Body of pancreas (tissue), 4 donors: ENCODE data around the gene SHFL. TPM values are rescaled to one million over a fixed set of nuclear protein-coding genes. Genes with fewer than 3 reads are reported as not detected.
A peak's percentile ranks its signal among the peaks of the same experiment; 100 is the strongest.

ENCODE experiments used
- ATAC-seq: fragments of 150-250 bp; one replicate; pipeline ENCODE4 v1.9.1; 2016
- DNase-seq, 4 donors: peaks; one replicate each; pipeline ENCODE4 v3.0.0-alpha.2; 2019
- H3K27ac ChIP-seq, 4 donors: fragments of 200-600 bp; sonication (generic); 1 replicate in 3 of 4; 2 replicates in 1 of 4; pipeline versions ENCODE4 v1.5.1 to v1.6.1; 2016 to 2019; ENCODE audit warnings: mild to moderate bottlenecking in 1 of 4, mixed read lengths in 1 of 4, moderate library complexity in 1 of 4
- H3K27me3 ChIP-seq, 2 donors: fragments of 200-600 bp; sonication (generic); one replicate each; pipeline ENCODE4 v1.6.0; 2016; ENCODE audit warnings: mild to moderate bottlenecking in 1 of 2
- H3K36me3 ChIP-seq, 2 donors: fragments of 200-600 bp; sonication (generic); replicated peaks in 1 of 2; 2 replicates each; pipeline ENCODE4 v1.5.1; 2016; ENCODE audit warnings: low read depth in 2 of 2; ENCODE audit not compliant: insufficient read depth in 1 of 2
- H3K4me1 ChIP-seq: fragments of 200-600 bp; sonication (generic); one replicate; pipeline ENCODE4 v1.6.0; 2016
- H3K4me3 ChIP-seq, 2 donors: fragments of 200-600 bp; sonication (generic); 1 replicate in 1 of 2; 2 replicates in 1 of 2; pipeline ENCODE4 v1.5.1; 2016 to 2019
- H3K9me3 ChIP-seq, 3 donors: fragments of 200-600 bp; sonication (generic); 1 replicate in 2 of 3; 2 replicates in 1 of 3; pipeline ENCODE4 v1.5.1; 2016
- POLR2A ChIP-seq, 3 donors: fragments of 450-650 bp; IDR thresholded peaks; one replicate each; pipeline ENCODE4 v1.6.1; 2016; ENCODE audit warnings: antibody characterized with exemption in 3 of 3, mild to moderate bottlenecking in 2 of 3
- WGBS, 2 donors: methylation state at CpG; one replicate each; pipeline ENCODE4 v1.1.5; 2017; 5-methylcytosine and 5-hydroxymethylcytosine counted together
- intact Hi-C: fragments of 100-400 bp; cut with DNase I; formaldehyde crosslinking; loops from one replicate; pipeline ENCODE4 v1.15.1; 2023
- total RNA-seq, 2 donors: library from RNA; depleted of rRNA; stranded (reverse); fragments of >200 nt; gene quantifications; one replicate each; pipeline ENCODE4 v1.1.0, GENCODE V29; 2016
- TF ChIP-seq, protein P1 (sequence below), 7 experiments: fragments of 450-650 bp in 4 of 7; fragments of 200-600 bp in 3 of 7; sonication (generic) in 3 of 7; IDR thresholded peaks; one replicate each; pipeline ENCODE4 v1.5.1; 2016 to 2019; ENCODE audit warnings: antibody characterized with exemption in 7 of 7

Gene SHFL
- total RNA-seq, 2 donors from 2014 or later = 19.1 to 21.0 TPM

DNA sequence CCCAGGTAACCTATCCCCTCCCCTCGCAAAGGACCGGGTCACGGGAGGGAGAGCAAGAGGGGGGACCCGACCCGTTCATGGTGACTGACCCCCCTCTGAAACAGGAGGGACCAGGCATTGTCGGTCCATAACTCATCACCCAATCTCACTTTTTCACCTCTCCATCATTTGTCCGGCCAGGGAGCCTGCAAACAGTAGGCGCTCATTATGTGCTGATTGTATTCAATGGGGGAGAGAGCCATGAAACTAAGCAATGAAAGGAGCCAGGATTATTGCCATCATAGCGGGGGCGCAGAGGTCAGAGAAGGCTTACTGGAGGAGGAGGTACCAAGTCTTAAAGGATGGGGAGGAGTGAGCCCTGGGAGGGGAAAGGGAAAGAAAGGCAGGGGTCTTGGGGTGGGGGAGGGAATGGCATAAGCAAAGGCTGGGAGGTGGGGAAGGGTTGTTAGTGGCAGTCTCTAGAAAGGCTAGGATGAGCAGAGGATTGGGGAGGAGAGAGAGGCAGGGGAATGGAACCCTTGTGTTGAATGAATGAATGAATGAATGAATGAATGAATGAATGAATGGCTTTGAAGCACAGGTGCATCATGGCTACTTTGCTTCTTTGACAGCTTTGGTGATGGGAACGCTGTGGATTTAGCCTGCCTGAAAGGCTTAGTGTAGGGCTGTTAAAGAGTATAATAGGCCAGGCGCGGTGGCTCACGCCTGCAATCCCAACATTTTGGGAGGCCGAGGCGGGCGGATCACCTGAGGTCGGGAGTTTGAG is 1.4 kb downstream of the SHFL start:
- WGBS, 2 donors = 88 to 95% methylated on average over 18 of the region's 18 CpGs
- intact Hi-C loops = no loop called here
- ATAC-seq = no peak
- DNase-seq = no peak
- peaks cover 7% of the 10 kb centered on the region for H3K4me1 ChIP-seq
- TF ChIP-seq, protein P1, sequence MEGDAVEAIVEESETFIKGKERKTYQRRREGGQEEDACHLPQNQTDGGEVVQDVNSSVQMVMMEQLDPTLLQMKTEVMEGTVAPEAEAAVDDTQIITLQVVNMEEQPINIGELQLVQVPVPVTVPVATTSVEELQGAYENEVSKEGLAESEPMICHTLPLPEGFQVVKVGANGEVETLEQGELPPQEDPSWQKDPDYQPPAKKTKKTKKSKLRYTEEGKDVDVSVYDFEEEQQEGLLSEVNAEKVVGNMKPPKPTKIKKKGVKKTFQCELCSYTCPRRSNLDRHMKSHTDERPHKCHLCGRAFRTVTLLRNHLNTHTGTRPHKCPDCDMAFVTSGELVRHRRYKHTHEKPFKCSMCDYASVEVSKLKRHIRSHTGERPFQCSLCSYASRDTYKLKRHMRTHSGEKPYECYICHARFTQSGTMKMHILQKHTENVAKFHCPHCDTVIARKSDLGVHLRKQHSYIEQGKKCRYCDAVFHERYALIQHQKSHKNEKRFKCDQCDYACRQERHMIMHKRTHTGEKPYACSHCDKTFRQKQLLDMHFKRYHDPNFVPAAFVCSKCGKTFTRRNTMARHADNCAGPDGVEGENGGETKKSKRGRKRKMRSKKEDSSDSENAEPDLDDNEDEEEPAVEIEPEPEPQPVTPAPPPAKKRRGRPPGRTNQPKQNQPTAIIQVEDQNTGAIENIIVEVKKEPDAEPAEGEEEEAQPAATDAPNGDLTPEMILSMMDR (IDR thresholded peaks at IDR 0.05) = no peak
- H3K27me3 ChIP-seq = no peaks in the 10 kb centered on the region
- H3K4me3 ChIP-seq = no peak overlapping the region
- no peaks in the 10 kb centered on the region for H3K36me3 ChIP-seq
- H3K9me3 ChIP-seq = no peaks in the 10 kb centered on the region
- H3K27ac ChIP-seq = peak overlapping the region in 1 of 4 donors; percentile 80

DNA sequence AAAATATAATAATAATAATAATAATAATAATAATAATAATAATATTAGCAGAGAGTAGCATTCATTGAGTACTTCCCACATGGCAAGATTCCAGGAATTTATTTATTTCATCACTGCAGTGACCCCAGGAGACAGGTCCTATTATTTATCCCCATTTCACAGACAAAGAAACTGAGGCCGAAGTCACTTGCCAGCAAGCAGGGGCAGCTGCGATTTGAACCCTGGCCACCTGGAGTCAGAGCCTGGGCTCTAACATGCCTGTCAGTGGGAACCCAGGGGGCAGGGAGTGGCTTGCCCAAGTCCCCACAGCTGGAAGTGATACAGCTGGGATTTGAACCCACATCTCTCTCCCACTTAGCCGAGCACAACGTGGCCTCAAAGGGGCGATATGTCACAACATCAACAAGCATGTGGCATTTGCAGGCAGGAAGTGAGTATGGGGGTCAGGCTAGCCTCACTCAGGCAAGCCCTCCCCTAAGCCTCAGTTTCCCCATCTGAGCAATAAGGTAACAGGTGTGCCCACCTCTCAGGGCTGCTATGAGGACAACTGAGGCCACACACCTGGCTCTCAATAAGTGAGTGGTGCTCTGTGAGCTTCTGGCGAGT is 2.9 kb downstream of the SHFL start:
- WGBS, 2 donors = 96% methylated on average over 3 to 6 of the region's 6 CpGs
- no peaks in the 10 kb centered on the region for H3K36me3 ChIP-seq

DNA sequence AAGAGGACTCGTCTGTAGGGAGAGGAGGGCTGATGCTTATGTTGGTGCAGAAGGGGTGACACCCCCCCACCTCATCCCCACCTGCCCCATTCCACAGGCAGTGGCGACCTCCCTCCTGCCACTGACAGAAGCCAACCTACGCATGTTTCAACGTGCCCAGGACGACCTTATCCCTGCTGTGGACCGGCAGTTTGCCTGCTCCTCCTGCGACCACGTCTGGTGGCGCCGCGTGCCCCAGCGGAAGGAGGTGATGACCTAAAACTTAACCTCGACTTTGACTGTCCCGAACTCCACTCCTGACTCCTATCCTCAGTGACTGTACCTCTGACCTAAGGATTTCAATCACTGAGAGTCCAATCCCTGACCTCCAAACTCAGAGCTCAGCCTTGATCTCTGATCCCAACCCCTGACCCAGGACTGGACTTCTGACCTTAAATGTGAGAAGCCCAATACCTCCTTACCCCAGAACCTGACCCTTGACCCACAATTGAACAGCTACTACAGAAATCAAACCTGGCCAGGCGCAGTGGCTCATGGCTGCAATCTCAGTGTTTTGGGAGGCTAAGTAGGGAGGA is 3.8 kb downstream of the SHFL start:
- DNase-seq = no peak
- Histone ChIP-seq H3K4me3 (no peak overlapping the region), H3K4me1 (peaks cover 7% of the 10 kb centered on the region), H3K27ac (no peak overlapping the region), H3K9me3 (no peaks in the 10 kb centered on the region), H3K36me3 (no peaks in the 10 kb centered on the region), H3K27me3 (no peaks in the 10 kb centered on the region)
- no peak for ATAC-seq
- TF ChIP-seq, protein P1 (IDR thresholded peaks at IDR 0.05) = no peak
- no peak for TF ChIP-seq POLR2A (IDR thresholded peaks at IDR 0.05)
- intact Hi-C loops = no loop called here
- WGBS, 2 donors = 85 to 94% methylated on average over 15 of the region's 15 CpGs

More for the DNA sequence above, 2.9 kb downstream of the SHFL start:
- intact Hi-C loops = no loop called here
- ATAC-seq (no peak), DNase-seq (no peak)
- no peaks in the 10 kb centered on the region for H3K9me3 ChIP-seq
- TF ChIP-seq, protein P1 (IDR thresholded peaks at IDR 0.05) = no peak
- TF ChIP-seq POLR2A (IDR thresholded peaks at IDR 0.05) = no peak
- no peaks in the 10 kb centered on the region for H3K27me3 ChIP-seq
- no peak overlapping the region for H3K4me3 ChIP-seq
- no peak overlapping the region for H3K27ac ChIP-seq
- peaks cover 7% of the 10 kb centered on the region for H3K4me1 ChIP-seq

DNA sequence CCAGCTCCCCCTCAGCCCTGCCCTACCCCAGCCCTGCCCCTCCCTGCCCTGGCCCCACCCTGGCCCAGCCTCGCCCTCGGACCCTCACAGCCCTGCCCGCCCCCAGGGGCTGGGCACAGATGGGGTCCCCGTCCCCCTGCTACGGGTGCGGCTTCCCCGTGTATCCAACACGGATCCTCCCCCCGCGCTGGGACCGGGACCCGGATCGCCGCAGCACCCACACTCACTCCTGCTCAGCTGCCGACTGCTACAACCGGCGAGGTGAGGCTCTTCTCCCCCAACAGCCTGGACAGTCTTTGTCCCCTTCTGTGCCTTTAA is 5.2 kb downstream of the SHFL start:
- H3K4me1 ChIP-seq = peaks cover 15% of the 10 kb centered on the region
- no peak overlapping the region for H3K27ac ChIP-seq
- H3K4me3 ChIP-seq = no peak overlapping the region
- H3K27me3 ChIP-seq = no peaks in the 10 kb centered on the region
- no peaks in the 10 kb centered on the region for H3K9me3 ChIP-seq
- DNase-seq = no peak
- 94% methylated on average over 16 of the region's 17 CpGs; no CpG with 5 or more reads in 1 of the 2 donors for WGBS, 2 donors
- H3K36me3 ChIP-seq = no peaks in the 10 kb centered on the region
- no peak for ATAC-seq
- intact Hi-C loops = no loop called here
- TF ChIP-seq POLR2A (IDR thresholded peaks at IDR 0.05) = no peak
- TF ChIP-seq, protein P1 (IDR thresholded peaks at IDR 0.05) = no peak
